HepG2 (cell line): Measurements from ENCODE around the gene PPY. TPM values are rescaled to one million over a fixed set of nuclear protein-coding genes. Genes with fewer than 3 reads are reported as not detected.

Experiments used
- ARID4A ChIP-seq: sonication (generic); formaldehyde crosslinking; IDR thresholded peaks from 2 replicates; pipeline ENCODE4 v1.5.0; 2020; ENCODE audit warnings: mild to moderate bottlenecking, missing genetic modification reagents, borderline replicate concordance
- ASH2L ChIP-seq: fragments of 300-600, 200-600 bp; sonication (generic); IDR thresholded peaks from 2 replicates; pipeline ENCODE4 v1.7.0; 2017; ENCODE audit warnings: low read depth, mild to moderate bottlenecking, moderate library complexity, mixed read lengths, low read length; ENCODE audit not compliant: insufficient read length
- E2F1 ChIP-seq: sonication (generic); formaldehyde crosslinking; IDR thresholded peaks from 2 replicates; pipeline ENCODE4 v1.5.0; 2020; ENCODE audit warnings: missing genetic modification reagents
- GFI1 ChIP-seq: sonication (generic); formaldehyde crosslinking; IDR thresholded peaks from 2 replicates; pipeline ENCODE4 v1.5.0; 2020; ENCODE audit warnings: missing genetic modification reagents, mild to moderate bottlenecking, borderline replicate concordance
- JUNB ChIP-seq: sonication (generic); formaldehyde crosslinking; IDR thresholded peaks from 2 replicates; pipeline ENCODE4 v1.8.0; 2022; ENCODE audit warnings: missing genetic modification reagents, mild to moderate bottlenecking, borderline replicate concordance
- LBX2 ChIP-seq: sonication (generic); formaldehyde crosslinking; IDR thresholded peaks from 2 replicates; pipeline ENCODE4 v1.5.0; 2020; ENCODE audit warnings: missing genetic modification reagents, mild to moderate bottlenecking, borderline replicate concordance
- LRRFIP1 ChIP-seq: sonication (generic); formaldehyde crosslinking; conservative IDR thresholded peaks from 2 replicates; pipeline ENCODE4 v1.4.0; 2020; ENCODE audit warnings: missing genetic modification reagents
- MYPOP ChIP-seq: sonication (generic); formaldehyde crosslinking; IDR thresholded peaks from 2 replicates; pipeline ENCODE4 v1.8.1; 2023; ENCODE audit warnings: mild to moderate bottlenecking, moderate library complexity, missing genetic modification reagents
- PLRG1 ChIP-seq: fragments of 450-650 bp; conservative IDR thresholded peaks from 2 replicates; pipeline ENCODE4 v1.6.1; 2016
- POGZ ChIP-seq: sonication (generic); formaldehyde crosslinking; IDR thresholded peaks from 2 replicates; pipeline ENCODE4 v1.4.0; 2020; ENCODE audit warnings: mild to moderate bottlenecking, missing genetic modification reagents
- RFX1 ChIP-seq: fragments of 450-650 bp; IDR thresholded peaks from 2 replicates; pipeline ENCODE4 v1.6.1; 2017
- U2AF1 ChIP-seq: fragments of 200-400 bp; formaldehyde crosslinking; optimal IDR thresholded peaks from 2 replicates; pipeline ENCODE3; 2017; ENCODE audit warnings: mild to moderate bottlenecking, low read depth, low read length
- ZBTB21 ChIP-seq: sonication (generic); formaldehyde crosslinking; IDR thresholded peaks from 2 replicates; pipeline ENCODE4 v1.4.0; 2020; ENCODE audit warnings: missing genetic modification reagents
- ZMYM4 ChIP-seq: sonication (generic); formaldehyde crosslinking; IDR thresholded peaks from 2 replicates; pipeline ENCODE4 v1.8.1; 2023; ENCODE audit warnings: mild to moderate bottlenecking, missing genetic modification reagents
- ZNF232 ChIP-seq: sonication (generic); formaldehyde crosslinking; IDR thresholded peaks from 2 replicates; pipeline ENCODE4 v1.4.0; 2020; ENCODE audit warnings: missing genetic modification reagents, borderline replicate concordance
- ZNF770 ChIP-seq: sonication (generic); formaldehyde crosslinking; IDR thresholded peaks from 2 replicates; pipeline ENCODE4 v1.5.0; 2020; ENCODE audit warnings: mild to moderate bottlenecking, missing genetic modification reagents
- polyA plus RNA-seq, 8 experiments: library from polyadenylated mRNA; depleted of rRNA in 3 of 8; stranded (reverse) in 7 of 8; unstranded in 1 of 8; fragments of >200 nt; fragmentation: Illumina TruSeq in 4 of 8; extraction: Trizol in 4 of 8; gene quantifications; 2 replicates each; pipeline versions ENCODE4 v1.2.1 to v1.2.3, GENCODE V29; 2011 to 2016; ENCODE audit warnings: low read depth in 4 of 8, missing spikeins in 1 of 8, mixed read lengths in 1 of 8; ENCODE audit not compliant: insufficient read depth in 1 of 8
- total RNA-seq, 5 experiments: library from RNA; depleted of rRNA; stranded (reverse); fragments of >200 nt; fragmentation: Illumina TruSeq; extraction: Trizol; gene quantifications; 2 replicates each; pipeline ENCODE4 v1.2.3, GENCODE V29; 2016; ENCODE audit warnings: low read depth in 1 of 5

Gene PPY
- total and polyA plus RNA-seq, 2 of the 13 experiments (the other 11 are each of a cell fraction or from before 2014, with no cell fraction given), result not detected

GRCh38 chr17:43983515-43984411 is 41.5 kb upstream of the PPY start (continued):
- TF ChIP-seq GFI1 (CRISPR knock-in tag), result peak; percentile 95
- TF ChIP-seq JUNB (CRISPR knock-in tag), result 0 out of 2 replicates have a peak, but pooled peaks have one; percentile 11
- TF ChIP-seq ZBTB21, result peak; percentile 52; the same call in 1 of the 2 replicates
- TF ChIP-seq ZNF232, result peak; percentile 78; the same call in 1 of the 2 replicates
- peak; percentile 89 for TF ChIP-seq POGZ (CRISPR knock-in tag)
- TF ChIP-seq PLRG1, result no peak
- no peak for TF ChIP-seq U2AF1
- no peak for TF ChIP-seq RFX1
- peak; percentile 76 for TF ChIP-seq ZMYM4 (CRISPR knock-in tag)
- no peak for TF ChIP-seq LBX2 (CRISPR knock-in tag)
- TF ChIP-seq LRRFIP1 (CRISPR knock-in tag), result no peak
- peak; percentile 87 for TF ChIP-seq ZNF770 (CRISPR knock-in tag)
- peak; percentile 70 for TF ChIP-seq E2F1 (CRISPR knock-in tag)
- peak; percentile 19 for TF ChIP-seq ASH2L
- peak; percentile 88 for TF ChIP-seq ARID4A (CRISPR knock-in tag)
- TF ChIP-seq MYPOP (CRISPR knock-in tag), result peak; percentile 99
